Measurements from ENCODE around the gene KRT37.

DNA sequence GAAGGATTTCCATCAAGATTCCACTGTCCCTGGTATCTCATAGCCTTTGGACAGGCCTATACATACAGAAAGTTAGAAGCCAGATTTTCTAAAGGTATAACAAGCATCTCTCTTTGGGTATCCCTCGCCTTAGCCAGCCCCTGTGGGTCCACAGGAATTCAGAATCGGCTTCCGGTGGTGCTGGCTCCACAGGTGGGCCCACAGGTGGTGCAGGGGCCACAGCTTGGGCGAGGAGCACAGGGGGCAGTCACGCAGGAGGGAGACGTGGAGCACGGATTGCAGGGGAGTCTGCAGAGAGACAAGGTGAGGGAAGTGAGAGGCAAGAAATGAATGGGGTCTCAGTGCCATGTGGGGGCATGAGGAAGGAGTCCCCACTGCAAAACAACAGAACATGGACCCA lies 12.9 kb upstream of the KRT37 start:
- TF ChIP-seq, protein P1, sequence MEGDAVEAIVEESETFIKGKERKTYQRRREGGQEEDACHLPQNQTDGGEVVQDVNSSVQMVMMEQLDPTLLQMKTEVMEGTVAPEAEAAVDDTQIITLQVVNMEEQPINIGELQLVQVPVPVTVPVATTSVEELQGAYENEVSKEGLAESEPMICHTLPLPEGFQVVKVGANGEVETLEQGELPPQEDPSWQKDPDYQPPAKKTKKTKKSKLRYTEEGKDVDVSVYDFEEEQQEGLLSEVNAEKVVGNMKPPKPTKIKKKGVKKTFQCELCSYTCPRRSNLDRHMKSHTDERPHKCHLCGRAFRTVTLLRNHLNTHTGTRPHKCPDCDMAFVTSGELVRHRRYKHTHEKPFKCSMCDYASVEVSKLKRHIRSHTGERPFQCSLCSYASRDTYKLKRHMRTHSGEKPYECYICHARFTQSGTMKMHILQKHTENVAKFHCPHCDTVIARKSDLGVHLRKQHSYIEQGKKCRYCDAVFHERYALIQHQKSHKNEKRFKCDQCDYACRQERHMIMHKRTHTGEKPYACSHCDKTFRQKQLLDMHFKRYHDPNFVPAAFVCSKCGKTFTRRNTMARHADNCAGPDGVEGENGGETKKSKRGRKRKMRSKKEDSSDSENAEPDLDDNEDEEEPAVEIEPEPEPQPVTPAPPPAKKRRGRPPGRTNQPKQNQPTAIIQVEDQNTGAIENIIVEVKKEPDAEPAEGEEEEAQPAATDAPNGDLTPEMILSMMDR (IDR thresholded peaks at IDR 0.05 in 4 of 5, conservative IDR thresholded peaks at IDR 0.05 in 1 of 5) = no peak
- no peak for TF ChIP-seq POLR2A (IDR thresholded peaks at IDR 0.05)

All from gastrocnemius medialis (tissue), 4 donors.